Measurements from ENCODE around the gene TMSB4X. TPM values are rescaled to one million over a fixed set of nuclear protein-coding genes. Genes with fewer than 3 reads are reported as not detected.
A peak's percentile ranks its signal among the peaks of the same experiment; 100 is the strongest.

TMSB4X gene
- total RNA-seq, 1 donor from 2014 or later: 4,388 TPM

DNA sequence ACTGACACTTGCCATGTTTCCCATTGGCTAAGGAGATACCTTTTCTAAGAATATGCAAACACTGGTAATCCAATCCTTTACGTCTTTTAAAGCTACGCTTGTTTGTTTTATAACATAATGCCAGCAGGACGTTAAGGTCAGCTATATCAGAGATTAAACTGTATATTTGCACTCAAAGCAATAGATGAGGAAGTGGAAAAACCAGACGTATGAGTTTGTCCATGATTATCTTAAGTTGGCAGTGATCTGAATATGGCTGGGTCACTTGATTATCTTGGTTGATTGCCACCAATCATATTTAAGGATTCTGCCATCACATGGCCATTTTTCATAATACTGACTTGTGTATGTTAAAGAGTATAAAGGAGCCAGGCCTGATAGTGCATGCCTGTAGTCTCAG is 19.4 kb downstream of the TMSB4X start:
- Histone ChIP-seq H3K27me3 (ENCODE audit: insufficient read depth, low read length) (no peaks in the 10 kb centered on the region), H3K36me3 (ENCODE audit: insufficient read depth, low read length) (no peaks in the 10 kb centered on the region), H3K4me2 (ENCODE audit: low read length) (no peak overlapping the region), H3K4me1 (ENCODE audit: insufficient read depth, low read length) (peaks cover 2% of the 10 kb centered on the region), H3K9me3 (ENCODE audit: insufficient read depth, low read depth, low read length) (no peaks in the 10 kb centered on the region), H4K20me1 (ENCODE audit: insufficient read depth, low read length) (no peaks in the 10 kb centered on the region), H3K9ac (ENCODE audit: low read length) (no peak overlapping the region), H3K27ac (ENCODE audit: low read depth, low read length) (no peak overlapping the region), H3K4me3 (ENCODE audit: insufficient read depth, low read depth, low read length) (no peak overlapping the region), H2AFZ (ENCODE audit: low read depth, low read length) (no peak overlapping the region), H3K79me2 (ENCODE audit: insufficient read depth, low read length) (no peaks in the 10 kb centered on the region)
- FAIRE-seq (no peak), DNase-seq (ENCODE audit: low read depth) (no peak)
- TF ChIP-seq EZH2 (IDR thresholded peaks at IDR 0.05; ENCODE audit: insufficient read depth, low read length) (no peak), CTCF (IDR thresholded peaks at IDR 0.05; ENCODE audit: insufficient read depth, low read depth, low read length) (no peak)
- Mint-ChIP-seq H3K4me1 (ENCODE audit: low read depth, unreplicated experiment) (peaks cover 12% of the 10 kb centered on the region), H3K9me3 (ENCODE audit: unreplicated experiment) (no peaks in the 10 kb centered on the region), H3K27ac (ENCODE audit: unreplicated experiment) (no peak overlapping the region), H3K36me3 (ENCODE audit: low read depth, unreplicated experiment) (no peaks in the 10 kb centered on the region), H3K27me3 (ENCODE audit: low read depth, unreplicated experiment) (no peaks in the 10 kb centered on the region), H3K4me3 (ENCODE audit: unreplicated experiment) (no peak overlapping the region)

DNA sequence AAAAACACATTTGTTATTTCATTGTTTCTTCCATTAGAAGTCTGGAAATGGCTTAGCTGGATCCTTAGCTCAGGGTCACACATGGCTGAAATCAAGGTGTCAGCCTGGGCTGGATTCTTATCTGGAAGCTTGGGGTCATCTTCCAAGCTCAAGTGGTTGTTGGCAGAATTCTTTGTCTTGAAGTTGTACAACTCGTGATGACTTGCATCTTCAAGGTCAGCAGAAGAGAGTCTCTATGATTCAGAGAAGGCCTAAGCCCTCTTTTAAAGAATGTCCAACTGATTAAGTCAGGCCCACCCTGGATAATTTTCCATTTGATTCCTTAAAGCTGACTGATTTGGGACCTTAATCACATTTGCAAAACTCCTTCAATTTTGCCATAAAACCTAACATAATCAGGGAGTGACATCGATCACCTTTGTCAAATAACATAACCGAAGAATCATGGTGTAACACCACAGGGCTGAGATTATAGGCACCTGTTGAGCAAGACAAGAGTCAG is 22.1 kb downstream of the TMSB4X start:
- peak; percentile 93 for FAIRE-seq

More for the DNA sequence above, 22.1 kb downstream of the TMSB4X start:
- Histone ChIP-seq H3K9ac (ENCODE audit: low read length) (no peak overlapping the region), H3K9me3 (ENCODE audit: insufficient read depth, low read depth, low read length) (no peaks in the 10 kb centered on the region), H3K27me3 (ENCODE audit: insufficient read depth, low read length) (no peaks in the 10 kb centered on the region), H3K79me2 (ENCODE audit: insufficient read depth, low read length) (no peaks in the 10 kb centered on the region), H3K4me3 (ENCODE audit: insufficient read depth, low read depth, low read length) (no peak overlapping the region), H3K36me3 (ENCODE audit: insufficient read depth, low read length) (no peaks in the 10 kb centered on the region), H3K27ac (ENCODE audit: low read depth, low read length) (no peak overlapping the region), H3K4me2 (ENCODE audit: low read length) (no peak overlapping the region), H4K20me1 (ENCODE audit: insufficient read depth, low read length) (no peaks in the 10 kb centered on the region), H2AFZ (ENCODE audit: low read depth, low read length) (no peak overlapping the region), H3K4me1 (ENCODE audit: insufficient read depth, low read length) (peaks cover 10% of the 10 kb centered on the region)
- Mint-ChIP-seq H3K36me3 (ENCODE audit: low read depth, unreplicated experiment) (no peaks in the 10 kb centered on the region), H3K27me3 (ENCODE audit: low read depth, unreplicated experiment) (no peaks in the 10 kb centered on the region), H3K4me1 (ENCODE audit: low read depth, unreplicated experiment) (peaks cover 20% of the 10 kb centered on the region), H3K9me3 (ENCODE audit: unreplicated experiment) (no peaks in the 10 kb centered on the region), H3K4me3 (ENCODE audit: unreplicated experiment) (no peak overlapping the region), H3K27ac (ENCODE audit: unreplicated experiment) (no peak overlapping the region)
- TF ChIP-seq CTCF (IDR thresholded peaks at IDR 0.05; ENCODE audit: insufficient read depth, low read depth, low read length) (no peak), EZH2 (IDR thresholded peaks at IDR 0.05; ENCODE audit: insufficient read depth, low read length) (no peak)
- no peak for DNase-seq (ENCODE audit: low read depth)

Data from astrocyte (in vitro differentiated cells and primary cell).